Skeletal muscle cell (primary cell): ENCODE results near the gene SLC25A30.

Source experiments
- DNase-seq: peaks from one replicate; pipeline ENCODE4 v3.0.0-alpha.2; 2010; ENCODE audit warnings: low read depth
- H3K4me3 ChIP-seq: 2 replicates; pipeline ENCODE4 v1.5.1; 2011; ENCODE audit warnings: low read depth, mild to moderate bottlenecking, control low read depth, low read length, moderate library complexity

SLC25A30 gene, protein sequence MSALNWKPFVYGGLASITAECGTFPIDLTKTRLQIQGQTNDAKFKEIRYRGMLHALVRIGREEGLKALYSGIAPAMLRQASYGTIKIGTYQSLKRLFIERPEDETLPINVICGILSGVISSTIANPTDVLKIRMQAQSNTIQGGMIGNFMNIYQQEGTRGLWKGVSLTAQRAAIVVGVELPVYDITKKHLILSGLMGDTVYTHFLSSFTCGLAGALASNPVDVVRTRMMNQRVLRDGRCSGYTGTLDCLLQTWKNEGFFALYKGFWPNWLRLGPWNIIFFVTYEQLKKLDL

GRCh38 chr13:45417790-45418534, at the start of gene SLC25A30:
SLC25A30 (minus strand) TSS chr13:45418373; CDS start chr13:45411425, 6,948 bp downstream.
- peak within 1 kb of the TSS; percentile 63 for H3K4me3 ChIP-seq
- peak; percentile 50 for DNase-seq

GRCh38 chr13:45466359-45466758, 48.2 kb upstream of the SLC25A30 start:
- H3K4me3 ChIP-seq: peak overlapping the region; percentile 97
- no peak for DNase-seq

DNA sequence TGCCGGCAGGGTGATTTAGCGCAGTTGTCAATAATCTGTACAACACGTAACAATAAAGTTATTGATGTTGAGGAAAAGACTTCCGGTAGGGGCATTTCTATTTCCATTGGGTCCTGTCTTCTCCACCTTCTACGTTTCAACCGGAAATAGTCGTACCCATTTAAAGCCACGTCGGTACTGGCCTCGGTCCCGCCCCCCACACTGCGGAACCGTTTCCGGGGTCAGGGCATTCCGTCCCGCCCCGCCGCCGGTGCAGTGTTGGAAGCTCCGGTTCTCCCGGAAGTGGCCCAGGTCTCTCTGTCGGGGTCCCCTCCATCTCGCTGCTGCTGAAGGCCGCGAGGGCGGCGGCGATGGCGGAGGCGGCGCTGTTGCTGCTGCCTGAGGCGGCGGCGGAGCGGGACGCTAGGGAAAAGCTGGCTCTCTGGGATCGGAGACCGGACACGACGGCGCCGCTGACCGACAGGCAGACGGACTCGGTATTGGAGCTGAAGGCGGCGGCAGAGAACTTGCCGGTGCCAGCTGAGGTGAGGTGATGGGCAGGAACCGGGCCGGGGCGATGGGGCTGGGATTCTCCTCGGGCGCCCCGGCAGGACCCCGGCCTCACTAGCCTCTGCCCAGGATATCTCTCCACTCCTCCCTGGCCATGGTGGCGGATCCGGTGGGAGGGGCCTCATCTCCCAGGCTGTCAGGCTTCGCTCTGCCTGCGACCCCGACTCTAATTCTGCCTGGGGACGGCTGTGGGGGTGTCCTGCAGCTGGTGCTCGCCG, 46.7 kb upstream of the SLC25A30 start, which contains the start of gene COG3:
Gene COG3, plus strand, starts transcription at position 253 of the 767 bp plus-strand sequence. Its CDS starts 98 bp downstream, at position 351.
- peak; percentile 93 for DNase-seq
- peak within 1 kb of the TSS; percentile 97 for H3K4me3 ChIP-seq

- DNase-seq: no peak
- H3K4me3 ChIP-seq: peak overlapping the region; percentile 97
Observed at GRCh38 chr13:45464141-45464686, 46.0 kb upstream of the SLC25A30 start.

GRCh38 chr13:45456196-45456972, 38.2 kb upstream of the SLC25A30 start:
- H3K4me3 ChIP-seq: no peak overlapping the region
- peak; percentile 27 for DNase-seq

- no peak overlapping the region for H3K4me3 ChIP-seq
- no peak for DNase-seq
Observed at GRCh38 chr13:45454204-45454603, 36.0 kb upstream of the SLC25A30 start.

- no peak overlapping the region for H3K4me3 ChIP-seq
- no peak for DNase-seq
Observed at GRCh38 chr13:45451282-45451681, 33.1 kb upstream of the SLC25A30 start.

GRCh38 chr13:45448965-45449559, 30.9 kb upstream of the SLC25A30 start:
- H3K4me3 ChIP-seq: no peak overlapping the region
- no peak for DNase-seq

GRCh38 chr13:45447050-45447661, 29.0 kb upstream of the SLC25A30 start:
- no peak for DNase-seq
- no peak overlapping the region for H3K4me3 ChIP-seq

DNA sequence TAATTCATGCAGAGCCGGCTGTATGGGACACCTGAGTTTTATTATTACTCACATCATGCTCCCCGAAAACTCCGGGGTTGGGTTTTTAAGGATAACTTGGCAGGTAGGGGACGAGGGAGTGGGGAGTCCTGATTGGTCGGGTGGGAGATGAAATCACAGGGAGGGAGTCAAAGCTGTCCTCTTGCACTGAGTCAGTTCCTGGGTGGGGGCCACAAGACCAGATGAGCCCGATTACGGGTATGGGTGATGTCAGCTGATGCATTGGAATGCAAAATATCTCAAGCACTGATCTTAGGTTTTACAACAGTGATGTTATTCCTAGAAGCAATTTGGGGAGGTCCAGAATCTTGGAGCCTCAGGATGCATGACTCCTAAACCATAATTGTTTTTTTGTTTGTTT, 28.0 kb upstream of the SLC25A30 start:
- no peak overlapping the region for H3K4me3 ChIP-seq
- DNase-seq: no peak

- no peak overlapping the region for H3K4me3 ChIP-seq
- DNase-seq: no peak
Observed at GRCh38 chr13:45445053-45445452, 26.9 kb upstream of the SLC25A30 start.

DNA sequence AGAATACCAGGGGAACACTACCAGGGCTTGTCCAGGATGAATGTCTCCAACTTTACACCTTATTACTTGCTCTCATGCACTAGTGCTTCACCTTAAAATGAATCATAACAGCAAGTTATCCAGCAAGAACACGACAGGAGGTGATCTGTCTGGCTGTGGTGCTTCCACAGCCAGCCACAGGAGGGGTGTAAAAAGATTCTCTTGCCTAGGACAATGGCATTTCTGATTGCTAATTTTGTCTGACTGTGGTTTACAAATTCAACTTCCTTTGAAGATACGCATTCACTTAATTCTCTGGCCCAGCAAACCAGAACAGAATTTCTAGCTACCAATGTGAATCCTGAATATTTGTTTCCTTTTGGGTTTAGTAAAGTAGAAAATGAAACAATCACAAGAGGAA, 23.5 kb upstream of the SLC25A30 start:
- no peak for DNase-seq
- no peak overlapping the region for H3K4me3 ChIP-seq

- no peak overlapping the region for H3K4me3 ChIP-seq
- DNase-seq: no peak
Observed at GRCh38 chr13:45439781-45440462, 21.7 kb upstream of the SLC25A30 start.

- DNase-seq: no peak
- no peak overlapping the region for H3K4me3 ChIP-seq
Observed at GRCh38 chr13:45439008-45439407, 20.8 kb upstream of the SLC25A30 start.

DNA sequence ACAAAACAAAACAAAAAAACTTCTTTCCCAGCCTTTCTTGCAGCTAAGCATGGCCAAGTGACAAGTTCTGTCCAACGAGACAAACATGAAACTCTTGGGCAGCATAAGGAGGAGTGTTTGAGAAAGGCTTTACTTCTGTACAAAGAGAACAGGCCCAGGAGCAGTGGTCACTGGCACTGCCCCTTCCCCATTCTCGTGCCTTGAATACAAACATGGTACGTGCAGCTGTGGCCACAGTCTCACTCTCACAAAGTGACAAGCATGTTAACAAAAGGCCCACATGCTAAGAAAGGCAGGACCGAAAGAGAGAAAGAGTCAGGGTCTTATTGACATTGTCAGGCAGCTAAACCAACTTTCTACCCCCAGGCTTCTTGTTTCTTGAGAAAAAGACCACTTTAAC, 19.8 kb upstream of the SLC25A30 start:
- no peak for DNase-seq
- no peak overlapping the region for H3K4me3 ChIP-seq

- no peak overlapping the region for H3K4me3 ChIP-seq
- DNase-seq: no peak
Observed at GRCh38 chr13:45436953-45437352, 18.8 kb upstream of the SLC25A30 start.

DNA sequence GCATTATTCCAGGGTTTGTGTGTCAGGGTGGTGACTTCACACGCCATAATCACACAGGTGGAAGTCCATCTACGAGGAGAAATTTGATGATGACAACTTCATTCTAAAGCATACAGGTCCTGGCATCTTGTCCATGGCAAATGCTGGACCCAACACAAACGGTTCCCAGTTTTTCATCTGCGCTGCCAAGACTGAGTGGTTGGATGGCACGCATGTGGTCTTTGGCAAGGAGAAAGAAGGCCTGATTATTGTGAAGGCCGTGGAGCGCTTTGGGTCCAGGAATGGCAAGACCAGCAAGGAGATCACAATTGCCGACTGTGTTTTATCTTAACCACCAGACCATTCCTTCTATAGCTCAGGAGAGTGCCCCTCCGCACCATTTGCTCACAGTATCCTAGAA, 18.2 kb upstream of the SLC25A30 start:
- no peak overlapping the region for H3K4me3 ChIP-seq
- no peak for DNase-seq
